Esophagus squamous epithelium (tissue), 5 donors: ENCODE results near the gene NEK1. TPM values are rescaled to one million over a fixed set of nuclear protein-coding genes. Genes with fewer than 3 reads are reported as not detected.

Experiments
- DNase-seq: peaks from one replicate; lab custom pipeline; 2025; lab: John Stamatoyannopoulos, UW
- H3K27ac ChIP-seq, 4 donors: fragments of 200-600 bp; sonication (generic); one replicate each; pipeline ENCODE4 v1.5.1; 2016 to 2019; ENCODE audit warnings: mild to moderate bottlenecking in 1 of 4
- H3K27me3 ChIP-seq, 4 donors: fragments of 200-600 bp; sonication (generic); 1 replicate in 3 of 4; 2 replicates in 1 of 4; pipeline versions ENCODE4 v1.5.1 to v1.6.0; 2017 to 2021; ENCODE audit warnings: antibody characterized with exemption in 1 of 4
- H3K36me3 ChIP-seq, 3 donors: fragments of 200-600 bp; sonication (generic); one replicate each; pipeline ENCODE4 v1.5.1; 2016 to 2019
- H3K4me1 ChIP-seq, 3 donors: fragments of 200-600 bp; sonication (generic); one replicate each; pipeline ENCODE4 v1.5.1; 2017 to 2019
- H3K4me3 ChIP-seq, 4 donors: fragments of 200-600 bp; sonication (generic); 1 replicate in 3 of 4; 2 replicates in 1 of 4; pipeline ENCODE4 v1.5.1; 2016 to 2019; ENCODE audit warnings: mild to moderate bottlenecking in 2 of 4, moderate library complexity in 1 of 4
- H3K9me3 ChIP-seq, 3 donors: fragments of 200-600 bp; sonication (generic); one replicate each; pipeline ENCODE4 v1.5.1; 2016 to 2019
- POLR2A ChIP-seq, 4 donors: fragments of 450-650 bp; IDR thresholded peaks; one replicate each; pipeline ENCODE4 v1.6.1; 2017; ENCODE audit warnings: antibody characterized with exemption in 4 of 4, mild to moderate bottlenecking in 4 of 4, moderate library complexity in 3 of 4
- WGBS, 2 donors: methylation state at CpG; one replicate each; pipeline ENCODE4 v1.1.5; 2018; 5-methylcytosine and 5-hydroxymethylcytosine counted together
- intact Hi-C: fragments of 100-400 bp; cut with DNase I; formaldehyde crosslinking; loops from one replicate; pipeline ENCODE4 v1.15.0; 2022
- total RNA-seq, 4 donors: library from RNA; depleted of rRNA; stranded (reverse); fragments of >200 nt; gene quantifications; one replicate each; pipeline ENCODE4 v1.1.0, GENCODE V29; 2016
- TF ChIP-seq, protein P1 (sequence below), 6 experiments: fragments of 450-650 bp in 4 of 6; fragments of 200-600 bp in 2 of 6; sonication (generic) in 2 of 6; IDR thresholded peaks; one replicate each; pipeline ENCODE4 v1.5.1; 2016 to 2019; ENCODE audit warnings: antibody characterized with exemption in 6 of 6, mild to moderate bottlenecking in 4 of 6, moderate library complexity in 4 of 6
- donor health status: DM: yes; HTN: yes; CAD: no.

NEK1 gene
- total RNA-seq, 4 donors from 2014 or later: 3.8 to 12.0 (median 7.5) TPM

- Histone ChIP-seq H3K4me3 (no peak overlapping the region), H3K36me3 (no peaks in the 10 kb centered on the region), H3K9me3 (no peaks in the 10 kb centered on the region), H3K4me1 (peaks cover 0 to 26% (median 13%) of the 10 kb centered on the region in 3 donors), H3K27ac (no peak overlapping the region), H3K27me3 (no peaks in the 10 kb centered on the region)
- 92 to 100% methylated on average over 1 of the region's 1 CpG for WGBS, 2 donors
- no peak for TF ChIP-seq POLR2A (IDR thresholded peaks at IDR 0.05)
- TF ChIP-seq, protein P1, sequence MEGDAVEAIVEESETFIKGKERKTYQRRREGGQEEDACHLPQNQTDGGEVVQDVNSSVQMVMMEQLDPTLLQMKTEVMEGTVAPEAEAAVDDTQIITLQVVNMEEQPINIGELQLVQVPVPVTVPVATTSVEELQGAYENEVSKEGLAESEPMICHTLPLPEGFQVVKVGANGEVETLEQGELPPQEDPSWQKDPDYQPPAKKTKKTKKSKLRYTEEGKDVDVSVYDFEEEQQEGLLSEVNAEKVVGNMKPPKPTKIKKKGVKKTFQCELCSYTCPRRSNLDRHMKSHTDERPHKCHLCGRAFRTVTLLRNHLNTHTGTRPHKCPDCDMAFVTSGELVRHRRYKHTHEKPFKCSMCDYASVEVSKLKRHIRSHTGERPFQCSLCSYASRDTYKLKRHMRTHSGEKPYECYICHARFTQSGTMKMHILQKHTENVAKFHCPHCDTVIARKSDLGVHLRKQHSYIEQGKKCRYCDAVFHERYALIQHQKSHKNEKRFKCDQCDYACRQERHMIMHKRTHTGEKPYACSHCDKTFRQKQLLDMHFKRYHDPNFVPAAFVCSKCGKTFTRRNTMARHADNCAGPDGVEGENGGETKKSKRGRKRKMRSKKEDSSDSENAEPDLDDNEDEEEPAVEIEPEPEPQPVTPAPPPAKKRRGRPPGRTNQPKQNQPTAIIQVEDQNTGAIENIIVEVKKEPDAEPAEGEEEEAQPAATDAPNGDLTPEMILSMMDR (IDR thresholded peaks at IDR 0.05): no peak
- intact Hi-C loops: no loop called here
- DNase-seq: no peak
These were observed 197.5 kb downstream of the NEK1 start for GRCh38 chr4:169414913-169415312.

DNA sequence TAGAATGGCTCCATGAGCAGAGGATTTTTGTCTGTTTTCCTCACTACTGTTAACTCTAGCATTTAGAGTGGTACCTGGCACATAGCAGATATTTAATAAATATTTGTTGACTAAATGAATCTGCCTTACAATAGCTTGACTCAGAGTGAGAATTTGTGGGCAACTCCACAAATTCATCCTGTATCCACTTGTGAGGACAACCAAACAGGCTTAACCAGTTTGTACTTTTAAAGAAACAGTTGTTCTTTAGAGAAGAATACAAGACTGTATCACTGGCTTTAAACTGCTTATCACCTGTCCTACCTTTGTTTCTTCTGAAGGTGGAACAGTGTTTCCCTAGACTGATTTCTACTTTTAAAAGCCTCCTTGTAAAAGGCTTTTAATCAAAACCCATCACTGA is 200.3 kb downstream of the NEK1 start:
- TF ChIP-seq, protein P1 (IDR thresholded peaks at IDR 0.05): no peak
- no peak for TF ChIP-seq POLR2A (IDR thresholded peaks at IDR 0.05)
- Histone ChIP-seq H3K27me3 (no peaks in the 10 kb centered on the region), H3K4me1 (peaks cover 0 to 26% (median 13%) of the 10 kb centered on the region in 3 donors), H3K9me3 (no peaks in the 10 kb centered on the region), H3K4me3 (no peak overlapping the region), H3K27ac (peak overlapping the region in 2 of 4 donors; percentile 17 to 33), H3K36me3 (no peaks in the 10 kb centered on the region)
- intact Hi-C loops: no loop called here
- DNase-seq: no peak

DNA sequence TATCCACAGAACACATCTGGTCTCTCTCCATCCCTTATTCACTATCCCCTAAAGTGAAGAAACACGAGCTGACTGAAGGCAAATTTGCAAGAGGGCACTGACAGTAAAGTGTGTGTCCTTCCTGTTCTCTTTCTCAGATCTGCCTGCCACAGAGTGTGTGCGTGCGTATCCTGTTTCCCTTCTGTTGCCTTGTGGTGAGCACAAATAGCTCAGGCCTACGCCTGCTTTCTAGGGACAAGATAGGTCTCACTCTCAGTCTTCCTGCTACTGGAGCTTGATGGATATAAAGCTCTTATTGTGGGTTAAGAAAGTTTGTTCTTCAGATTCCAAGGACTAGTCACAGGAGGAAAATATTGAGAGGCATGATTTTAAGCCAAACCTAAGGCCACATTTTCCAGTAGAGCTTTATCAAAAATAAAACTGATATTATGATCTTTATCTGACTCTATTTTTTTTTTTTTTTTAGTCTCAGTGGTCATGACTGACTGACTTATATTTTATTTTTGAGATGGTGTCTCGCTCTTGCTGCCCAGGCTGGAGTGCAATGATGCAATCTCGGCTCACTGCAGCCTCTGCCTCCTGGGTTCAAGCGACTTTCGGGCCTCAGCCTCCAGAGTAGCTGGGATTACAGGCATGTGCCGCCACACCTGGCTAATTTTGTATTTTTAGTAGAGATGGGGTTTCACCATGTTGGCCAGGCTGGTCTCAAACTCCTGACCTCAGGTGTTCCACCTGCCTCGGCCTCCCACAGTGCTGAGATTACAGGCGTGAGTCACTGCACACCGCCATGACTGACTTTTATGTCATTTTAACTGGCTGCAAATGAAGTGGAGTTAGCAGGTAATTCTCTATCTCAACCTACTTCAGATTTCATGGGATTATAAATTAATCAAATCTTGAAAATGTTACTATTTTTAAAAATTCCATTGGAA is 201.3 kb downstream of the NEK1 start:
- WGBS, 2 donors: 49 to 74% methylated on average over 5 to 12 of the region's 12 CpGs
- no peak for DNase-seq
- H3K36me3 ChIP-seq: no peaks in the 10 kb centered on the region
- H3K9me3 ChIP-seq: no peaks in the 10 kb centered on the region
- intact Hi-C loops: no loop called here
- no peaks in the 10 kb centered on the region for H3K27me3 ChIP-seq
- TF ChIP-seq POLR2A (IDR thresholded peaks at IDR 0.05): no peak
- TF ChIP-seq, protein P1 (IDR thresholded peaks at IDR 0.05): no peak
- peak overlapping the region in 2 of 4 donors; percentile 1 to 33 for H3K27ac ChIP-seq
- no peak overlapping the region for H3K4me3 ChIP-seq
- H3K4me1 ChIP-seq: peaks cover 0 to 26% (median 13%) of the 10 kb centered on the region in 3 donors

DNA sequence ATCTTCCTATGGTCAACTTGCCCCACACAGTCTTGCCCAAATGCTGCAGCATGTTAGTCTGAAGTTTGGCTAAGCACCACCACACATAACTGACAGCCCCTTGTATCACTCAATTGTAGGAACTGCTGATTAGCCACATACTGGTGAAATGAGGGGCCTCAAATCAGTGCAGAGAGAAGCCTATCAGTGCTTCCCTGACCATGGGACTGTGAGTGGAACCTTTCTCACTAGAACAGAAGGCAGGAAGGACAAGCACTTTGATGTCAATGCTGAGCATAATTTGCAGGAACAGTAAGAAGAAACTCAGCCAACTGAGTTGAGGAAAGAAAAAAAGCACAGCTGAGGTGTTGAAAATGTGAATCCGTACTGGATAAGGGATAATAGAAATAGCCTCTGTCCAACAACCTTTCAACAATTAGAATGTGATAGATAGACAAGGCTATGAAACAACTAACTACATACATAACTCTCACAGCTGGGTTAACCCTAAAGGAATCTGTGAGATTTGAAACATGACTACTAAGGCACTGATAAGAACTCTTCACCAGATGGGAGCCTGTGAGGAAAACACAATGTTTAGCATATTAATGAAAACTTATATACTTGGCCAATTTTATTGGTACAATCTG is 205.1 kb downstream of the NEK1 start:
- Histone ChIP-seq H3K27me3 (no peaks in the 10 kb centered on the region), H3K36me3 (no peaks in the 10 kb centered on the region), H3K27ac (no peak overlapping the region), H3K4me1 (peaks cover 0 to 21% (median 12%) of the 10 kb centered on the region in 3 donors), H3K9me3 (no peaks in the 10 kb centered on the region), H3K4me3 (no peak overlapping the region)
- 75 to 85% methylated on average over 1 of the region's 1 CpG for WGBS, 2 donors
- no peak for DNase-seq
- intact Hi-C loops: no loop called here
- TF ChIP-seq, protein P1 (IDR thresholded peaks at IDR 0.05): no peak
- TF ChIP-seq POLR2A (IDR thresholded peaks at IDR 0.05): no peak

DNA sequence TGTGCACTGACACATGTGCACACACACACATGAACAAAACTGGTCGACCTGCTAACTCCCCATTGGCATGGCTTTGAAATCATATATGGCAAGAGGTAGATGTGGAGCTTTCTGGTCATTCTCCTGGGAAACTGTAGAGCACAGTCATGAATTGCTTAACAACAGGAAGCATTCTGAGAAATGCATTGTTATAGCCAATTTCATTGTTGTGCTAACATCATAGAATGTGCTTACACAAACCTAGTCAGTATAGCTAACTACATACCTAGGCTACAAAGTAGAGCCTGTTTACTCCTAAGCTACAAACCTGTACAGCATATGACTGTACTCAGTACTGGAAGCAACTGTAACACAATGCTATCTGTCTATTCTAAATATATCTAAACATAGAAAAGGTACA is 207.4 kb downstream of the NEK1 start:
- H3K4me3 ChIP-seq: no peak overlapping the region
- 58 to 60% methylated on average over 1 of the region's 1 CpG for WGBS, 2 donors
- H3K27me3 ChIP-seq: no peaks in the 10 kb centered on the region
- peaks cover 0 to 10% (median 0%) of the 10 kb centered on the region in 3 donors for H3K36me3 ChIP-seq
- H3K4me1 ChIP-seq: no peaks in the 10 kb centered on the region
- H3K9me3 ChIP-seq: no peaks in the 10 kb centered on the region
- no peak overlapping the region for H3K27ac ChIP-seq
- no peak for DNase-seq
- intact Hi-C loops: no loop called here
- no peak for TF ChIP-seq POLR2A (IDR thresholded peaks at IDR 0.05)
- TF ChIP-seq, protein P1 (IDR thresholded peaks at IDR 0.05): no peak
